NCI-H1105 treated with DMSO at 0.1 percent for 48 hours (cell line): Measurements from ENCODE around the gene CUL5.
"Not testable (repeated sequence)": the region's sequence is repeated elsewhere in the genome, so short reads cannot be mapped to it uniquely, and the experiment has no call there.

Experiments
- DNase-seq: peaks from one replicate; lab custom pipeline; 2025; lab: John Stamatoyannopoulos, UW

Gene CUL5

DNA sequence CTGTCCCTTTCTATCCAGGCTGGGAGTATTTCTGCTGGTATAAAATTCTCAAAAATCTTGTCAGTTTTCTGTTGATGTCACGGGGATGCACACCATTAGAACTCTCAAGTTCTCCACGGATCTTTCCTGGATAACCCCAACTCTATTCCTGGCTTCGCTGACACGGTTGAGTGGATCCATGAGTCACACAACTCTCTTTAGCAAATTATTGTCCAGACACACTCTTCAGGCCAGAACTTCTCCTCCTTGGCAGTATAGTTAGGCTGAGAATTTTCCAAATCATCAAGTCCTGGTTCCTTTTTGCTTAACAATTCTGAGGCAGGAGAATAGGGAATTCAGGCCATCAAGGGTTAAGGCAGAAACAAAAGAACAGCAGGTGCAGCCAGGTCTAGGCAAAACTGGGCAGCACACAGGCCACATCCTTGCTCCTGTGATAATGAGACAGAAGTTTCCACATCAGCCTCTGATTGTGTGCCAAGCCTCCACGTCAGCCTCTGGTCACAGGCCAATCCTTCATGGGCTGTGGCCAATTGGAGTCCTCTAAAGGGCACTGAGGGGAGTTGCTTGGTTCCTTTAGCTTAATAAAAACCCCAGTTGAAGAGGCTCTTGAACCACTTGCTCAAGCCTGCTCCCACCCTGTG is 106.9 kb downstream of the CUL5 start:
- DNase-seq: peak; percentile 94

DNA sequence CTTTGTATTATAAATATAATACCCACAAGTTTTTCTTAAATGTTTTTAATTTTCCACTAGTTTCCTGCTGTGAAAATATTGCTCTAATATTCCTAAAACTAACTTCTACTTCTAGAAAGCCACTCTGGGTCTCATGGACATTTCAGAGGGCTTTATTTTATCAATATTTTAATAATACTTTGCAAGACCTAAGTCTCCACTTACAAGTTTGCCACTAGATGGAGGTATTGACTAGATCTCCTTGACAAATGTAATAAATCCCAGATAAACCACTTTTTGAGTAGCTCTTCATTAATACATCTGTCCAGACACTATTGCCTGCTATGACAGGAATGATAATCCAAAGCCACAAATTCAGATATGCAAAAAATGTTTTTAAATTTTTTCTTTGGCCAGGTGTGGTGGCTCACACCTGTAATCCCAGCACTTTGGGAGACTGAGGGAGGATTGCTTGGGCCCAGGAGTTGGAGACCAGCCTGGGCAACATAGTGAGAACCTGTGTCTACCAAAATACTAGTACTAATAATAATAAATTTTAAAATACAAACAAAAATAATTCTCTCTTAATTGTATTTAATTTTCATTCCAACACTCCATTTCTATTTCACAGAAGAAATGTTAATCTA is 109.2 kb downstream of the CUL5 start:
- DNase-seq: peak; percentile 71

DNA sequence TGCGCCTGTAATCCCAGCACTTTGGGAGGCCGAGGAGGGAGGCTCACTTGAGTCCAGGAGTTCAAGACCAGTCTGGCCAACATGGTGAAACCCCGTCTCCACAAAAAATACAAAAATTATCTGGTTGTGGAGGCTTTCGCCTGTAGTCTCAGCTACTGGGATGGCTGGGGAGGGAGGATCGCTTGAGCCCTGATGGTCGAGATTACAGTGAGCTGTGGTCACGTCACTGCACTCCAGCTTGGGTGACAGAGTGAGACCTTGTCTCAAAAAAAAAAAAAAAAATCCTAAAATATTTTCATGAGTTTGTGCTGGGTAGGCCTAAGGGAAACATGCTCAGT is 112.2 kb downstream of the CUL5 start:
- not testable (repeated sequence) for DNase-seq

DNA sequence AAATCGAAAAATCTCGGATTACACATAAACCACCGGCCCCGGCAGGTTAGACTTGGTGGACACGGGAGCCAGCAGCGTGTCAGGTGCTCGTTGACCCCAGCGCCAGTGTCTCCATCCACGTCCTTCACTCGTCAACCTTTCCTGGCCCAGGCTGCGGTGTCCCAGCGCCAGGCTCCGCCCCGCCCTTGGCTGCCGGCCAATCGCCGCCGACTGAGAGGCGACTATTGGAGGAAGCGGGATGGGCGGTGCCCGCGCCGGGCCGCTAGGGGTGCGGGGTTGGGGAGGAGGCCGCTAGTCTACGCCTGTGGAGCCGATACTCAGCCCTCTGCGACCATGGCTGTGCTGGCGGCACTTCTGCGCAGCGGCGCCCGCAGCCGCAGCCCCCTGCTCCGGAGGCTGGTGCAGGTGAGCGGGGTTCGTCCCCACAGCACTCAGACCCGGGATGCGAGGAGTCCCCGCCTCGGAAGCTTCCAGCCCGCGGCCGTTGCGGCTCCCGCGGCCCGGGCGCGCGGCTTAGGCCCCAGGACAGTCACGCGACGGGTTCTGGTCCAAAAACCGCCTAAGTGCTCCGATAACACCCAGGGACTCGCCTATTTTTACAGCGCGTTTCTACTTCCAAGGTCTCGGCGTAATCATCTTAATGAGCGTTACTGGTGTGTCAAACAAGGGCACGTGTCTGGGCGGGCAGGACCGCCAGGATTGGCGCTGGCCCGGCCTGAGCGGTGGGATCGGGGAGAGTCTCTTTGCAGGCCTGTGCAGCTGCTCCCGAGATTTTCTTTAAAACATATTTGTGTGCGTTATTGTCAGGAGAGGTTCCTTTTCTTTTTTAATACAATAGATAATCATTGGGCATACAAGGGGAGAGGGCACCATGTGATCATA is 112.8 kb downstream of the CUL5 start, which contains the start of gene ACAT1:
TSS of gene ACAT1 (plus strand) at position 294 of the 882 bp plus-strand sequence. CDS start at position 334, 40 bp downstream.
- DNase-seq: peak; percentile 88

DNA sequence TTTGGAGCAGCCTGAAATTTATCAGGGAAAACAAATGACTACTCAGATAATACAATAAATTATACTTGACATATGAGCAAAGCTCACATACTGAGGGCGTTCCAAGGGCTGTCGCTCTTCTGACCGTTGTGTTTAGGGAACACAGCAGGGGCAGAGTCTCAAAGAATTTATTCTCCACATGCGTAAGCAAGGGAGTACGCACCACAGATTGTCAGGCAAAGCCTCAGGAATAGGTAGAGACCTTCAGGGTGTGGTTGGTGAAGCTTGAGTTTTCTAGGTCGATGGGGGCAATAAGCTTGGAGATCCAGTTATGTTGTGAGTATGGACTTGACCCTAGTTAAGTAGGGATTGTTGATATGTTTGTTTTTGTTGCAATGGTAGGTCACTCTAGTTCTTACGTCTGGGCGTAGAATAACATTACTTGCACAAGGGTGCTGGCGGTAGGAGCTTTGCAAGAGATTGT is 113.5 kb downstream of the CUL5 start:
- peak; percentile 51 for DNase-seq

DNA sequence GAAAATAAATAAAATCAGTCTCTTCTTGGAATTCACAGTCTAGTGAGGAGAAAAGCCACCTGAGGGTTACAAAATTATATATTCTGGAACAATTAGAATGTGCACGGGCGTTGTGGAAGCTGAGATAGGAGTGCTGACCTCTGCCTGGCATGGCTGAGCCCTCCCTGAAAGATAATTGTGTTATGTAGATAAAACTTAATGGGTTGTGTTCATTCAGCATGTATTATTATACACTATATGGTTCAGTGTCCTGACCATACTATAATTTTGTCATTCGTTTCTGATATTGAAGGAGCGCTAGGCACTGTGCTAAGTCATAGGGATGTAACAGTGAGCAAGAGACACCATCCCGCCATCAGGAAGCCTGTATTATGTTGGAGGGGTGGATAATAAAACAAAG is 116.4 kb downstream of the CUL5 start:
- no peak for DNase-seq

DNA sequence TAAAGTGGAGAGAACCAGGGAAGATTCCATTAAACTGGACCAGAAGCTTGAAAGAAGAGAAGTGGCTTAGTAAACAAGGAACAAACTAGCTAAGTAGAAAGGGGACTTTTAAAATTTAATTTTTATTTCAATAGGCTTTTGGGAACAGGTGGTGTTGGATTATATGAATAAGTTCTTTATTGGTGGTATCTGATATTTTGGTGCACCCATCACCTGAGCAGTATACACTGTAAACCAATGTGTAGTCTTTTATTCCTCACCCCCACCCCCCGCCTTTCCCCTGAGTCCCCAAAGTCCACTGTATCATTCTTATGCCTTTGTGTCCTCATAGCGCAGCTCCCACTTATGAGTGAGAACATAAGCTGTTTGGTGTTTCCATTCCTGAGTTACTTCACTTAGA is 120.1 kb downstream of the CUL5 start:
- DNase-seq: no peak

DNA sequence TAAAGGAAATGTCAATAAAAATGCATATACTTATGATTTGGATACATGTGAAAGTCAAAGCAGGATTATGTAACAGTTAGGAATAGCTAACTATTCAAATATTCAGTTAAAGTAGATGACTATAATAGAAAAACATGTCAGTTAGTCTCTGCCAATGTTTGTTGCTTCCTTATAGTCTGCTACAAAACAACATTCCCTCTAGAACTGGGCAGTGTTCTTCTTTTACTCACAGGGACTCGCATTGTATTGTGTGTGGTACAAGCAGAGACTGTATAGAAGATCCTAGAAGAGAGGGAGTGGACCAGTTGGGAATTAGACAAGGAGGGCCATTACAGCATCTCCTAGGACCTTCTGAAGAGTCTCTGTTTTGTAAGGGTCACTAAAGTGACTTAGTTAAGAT is 123.3 kb downstream of the CUL5 start:
- no peak for DNase-seq

DNA sequence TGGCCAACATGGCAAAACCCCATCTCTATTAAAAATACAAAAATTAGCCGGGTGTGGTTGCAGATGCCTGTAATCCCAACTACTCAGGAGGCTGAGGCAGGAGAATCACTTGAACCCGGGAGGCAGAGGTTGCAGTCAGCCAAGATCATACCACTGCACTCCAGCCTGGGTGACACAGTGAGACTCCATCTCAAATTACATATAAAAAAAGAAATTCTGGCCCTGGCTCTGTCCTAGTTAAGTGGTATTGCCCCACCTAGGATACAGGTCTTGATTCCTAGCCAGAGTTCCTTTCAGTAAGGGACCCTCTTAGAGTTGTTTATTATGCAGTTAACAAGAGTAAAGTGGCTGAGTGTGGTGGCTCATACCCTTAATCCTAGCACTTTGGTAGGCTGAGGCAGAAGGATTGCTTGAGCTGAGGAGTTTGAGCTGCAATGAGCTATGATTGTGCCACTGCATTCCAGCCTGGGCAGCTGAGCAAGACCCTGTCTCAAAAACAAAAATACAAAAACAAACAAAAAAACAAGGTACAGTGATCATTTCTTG is 124.4 kb downstream of the CUL5 start:
- not testable (repeated sequence) for DNase-seq

DNA sequence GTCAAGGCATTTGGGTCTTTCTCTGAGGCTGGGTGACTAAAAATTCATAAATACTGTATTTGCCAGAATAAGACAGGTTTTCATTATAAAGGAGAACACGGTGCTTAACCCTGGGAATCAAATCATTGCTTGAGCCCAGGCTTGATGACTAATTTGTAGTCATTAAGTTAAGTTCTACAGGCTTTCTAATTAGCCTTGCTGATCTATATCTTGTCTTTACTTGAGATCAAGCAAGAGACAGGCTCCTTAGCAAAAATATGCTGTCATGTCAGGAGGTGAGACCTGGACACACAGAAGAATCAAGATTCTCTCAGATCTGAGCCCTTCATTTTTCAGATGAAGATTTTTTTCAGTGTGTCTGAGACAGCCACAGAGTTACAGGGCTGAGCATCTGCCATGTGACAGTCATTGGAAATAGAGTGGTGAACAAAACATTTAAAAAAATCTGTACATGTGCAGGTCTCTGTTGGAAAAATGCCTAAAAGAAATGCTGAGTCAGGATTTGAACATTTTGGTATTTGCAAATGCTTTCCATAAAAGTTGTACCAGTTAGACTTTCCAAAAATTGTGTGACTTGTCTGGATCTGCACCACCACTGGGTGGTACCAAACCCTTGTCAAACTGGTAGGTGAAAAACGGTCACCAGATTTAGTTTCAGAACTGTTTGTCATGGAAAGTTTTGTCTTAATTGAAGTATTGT is 127.3 kb downstream of the CUL5 start:
- no peak for DNase-seq

DNA sequence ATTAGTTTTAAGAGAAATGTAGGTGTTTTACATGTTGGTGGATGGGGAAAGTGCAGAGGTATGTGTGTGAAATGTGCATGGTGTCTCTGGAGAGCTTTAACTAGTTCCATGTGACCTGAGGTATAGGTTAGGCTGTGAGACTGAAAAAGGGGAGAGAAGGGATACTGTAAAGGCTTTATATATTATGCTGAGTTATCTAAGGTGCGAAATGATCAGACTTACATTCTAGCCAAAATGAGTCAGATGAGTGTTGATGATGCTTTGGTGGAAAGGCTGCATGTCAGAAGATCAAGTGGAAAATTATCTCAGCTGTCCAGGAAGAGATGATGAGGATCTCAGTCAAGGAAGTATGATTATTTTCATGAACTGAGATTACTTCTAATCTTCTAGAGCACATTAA is 128.5 kb downstream of the CUL5 start:
- DNase-seq: no peak

DNA sequence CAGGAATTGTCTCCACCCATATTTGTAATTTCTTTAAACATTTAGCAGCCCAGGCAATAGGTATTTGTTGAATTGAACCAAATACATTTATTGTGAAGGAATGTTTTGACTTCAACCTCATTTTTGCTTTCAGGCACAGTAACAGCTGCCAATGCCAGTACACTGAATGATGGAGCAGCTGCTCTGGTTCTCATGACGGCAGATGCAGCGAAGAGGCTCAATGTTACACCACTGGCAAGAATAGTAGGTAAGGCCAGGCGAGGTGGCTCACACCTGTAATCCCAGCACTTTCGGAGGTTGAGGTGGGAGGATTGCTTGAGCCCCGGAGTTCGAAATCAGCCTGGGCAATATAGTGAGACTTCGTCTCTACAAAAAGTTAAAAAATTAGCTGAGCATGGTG is 133.6 kb downstream of the CUL5 start:
- DNase-seq: no peak

DNA sequence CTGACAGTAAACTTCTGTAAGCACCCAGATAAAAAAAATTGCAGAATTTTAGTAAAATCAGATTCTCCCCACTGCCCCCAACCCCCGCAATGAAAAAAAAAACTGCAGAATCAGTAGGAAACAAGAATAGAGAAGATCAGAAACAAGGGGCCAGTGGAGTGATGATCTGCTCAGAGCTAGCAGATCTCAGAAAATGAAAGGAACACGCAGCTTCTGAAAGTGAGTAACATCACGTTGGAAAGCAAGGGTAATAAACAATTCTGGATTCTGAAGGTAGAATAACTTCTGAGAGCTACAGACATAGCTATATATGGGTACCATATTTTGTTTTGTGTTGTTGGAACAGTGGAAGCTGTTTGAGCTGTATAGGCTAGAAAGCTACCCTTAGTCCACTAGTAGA is 135.9 kb downstream of the CUL5 start:
- no peak for DNase-seq

DNA sequence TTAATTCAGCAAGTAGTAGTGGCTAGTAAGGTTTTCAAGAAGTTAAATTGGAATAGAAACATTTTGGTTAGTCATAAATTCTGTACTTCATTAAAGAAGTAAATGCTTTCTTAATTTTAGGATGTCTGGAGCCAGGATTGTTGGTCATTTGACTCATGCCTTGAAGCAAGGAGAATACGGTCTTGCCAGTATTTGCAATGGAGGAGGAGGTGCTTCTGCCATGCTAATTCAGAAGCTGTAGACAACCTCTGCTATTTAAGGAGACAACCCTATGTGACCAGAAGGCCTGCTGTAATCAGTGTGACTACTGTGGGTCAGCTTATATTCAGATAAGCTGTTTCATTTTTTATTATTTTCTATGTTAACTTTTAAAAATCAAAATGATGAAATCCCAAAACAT is 138.5 kb downstream of the CUL5 start:
- no peak for DNase-seq

DNA sequence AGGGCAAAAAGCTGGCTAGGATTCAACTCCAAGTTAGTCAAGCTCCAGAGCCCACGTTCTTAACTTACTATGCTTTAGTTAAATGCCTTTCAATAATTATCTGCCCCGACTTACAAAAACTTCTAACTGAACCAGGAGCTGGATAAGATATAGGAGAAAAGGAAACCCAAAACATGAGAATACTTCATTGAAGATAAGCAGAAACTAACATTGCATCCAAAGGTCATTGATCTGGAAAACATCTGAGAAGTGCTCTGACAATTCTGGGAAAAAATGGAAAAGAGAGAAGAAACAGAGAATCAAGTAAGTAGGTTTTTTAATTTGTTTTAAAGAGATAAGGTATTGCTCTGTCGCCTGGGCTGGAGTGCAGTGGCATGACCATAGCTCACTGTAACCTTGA is 139.9 kb downstream of the CUL5 start:
- DNase-seq: no peak

DNA sequence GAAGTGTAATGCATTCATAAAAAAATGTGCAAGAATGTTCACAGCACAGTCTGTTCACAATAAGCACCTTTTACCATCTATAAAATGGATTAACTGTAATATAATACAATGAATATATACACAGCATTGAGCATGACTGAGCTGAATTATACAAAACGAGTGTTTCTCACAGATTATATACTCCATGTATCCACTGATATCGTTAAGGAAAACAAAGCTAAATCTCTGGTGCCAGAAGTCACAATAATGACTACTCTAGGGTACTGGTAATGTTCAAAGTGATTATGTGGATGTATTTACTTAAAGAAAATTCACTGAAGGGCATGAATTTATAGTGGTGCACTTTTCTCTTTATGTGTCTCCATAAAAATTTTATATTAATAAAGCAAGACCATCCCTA is 145.9 kb downstream of the CUL5 start:
- DNase-seq: no peak
